Transverse colon (tissue), 4 donors: Measurements from ENCODE around the gene LSAMP. TPM values are rescaled to one million over a fixed set of nuclear protein-coding genes. Genes with fewer than 3 reads are reported as not detected.

Source experiments
- DNase-seq: peaks from one replicate; pipeline ENCODE4 v3.0.0-alpha.2; 2019
- H3K27ac ChIP-seq, 4 donors: fragments of 200-600 bp; sonication (generic); 2 replicates each; pipeline ENCODE4 v1.5.1; 2016 to 2018; ENCODE audit warnings: inconsistent platforms in 4 of 4
- H3K27me3 ChIP-seq: fragments of 200-600 bp; sonication (generic); 2 replicates; pipeline ENCODE4 v1.5.1; 2017; ENCODE audit warnings: inconsistent platforms
- H3K36me3 ChIP-seq, 4 donors: fragments of 200-600 bp; sonication (generic); 2 replicates each; pipeline ENCODE4 v1.5.1; 2017 to 2019; ENCODE audit warnings: inconsistent platforms in 4 of 4
- H3K4me1 ChIP-seq, 4 donors: fragments of 200-600 bp; sonication (generic); 2 replicates each; pipeline ENCODE4 v1.5.1; 2017 to 2020; ENCODE audit warnings: inconsistent platforms in 4 of 4
- H3K4me3 ChIP-seq, 4 donors: fragments of 200-600 bp; sonication (generic); 1 replicate in 1 of 4; 2 replicates in 3 of 4; pipeline versions ENCODE4 v1.5.1 to v1.6.1; 2017 to 2019; ENCODE audit warnings: inconsistent platforms in 4 of 4
- H3K9me3 ChIP-seq, 2 donors: fragments of 200-600 bp; sonication (generic); 2 replicates each; pipeline ENCODE4 v1.5.1; 2017 to 2019; ENCODE audit warnings: inconsistent platforms in 2 of 2
- EP300 ChIP-seq: sonication (generic); formaldehyde crosslinking; IDR thresholded peaks from one replicate; pipeline ENCODE4 v1.6.1; 2017; ENCODE audit warnings: antibody characterized with exemption, low read depth
- POLR2A ChIP-seq: fragments of 450-650 bp; IDR thresholded peaks from one replicate; pipeline ENCODE4 v1.6.1; 2016; ENCODE audit warnings: antibody characterized with exemption, mild to moderate bottlenecking, moderate library complexity
- POLR2AphosphoS5 ChIP-seq, 3 donors: sonication (generic); formaldehyde crosslinking; IDR thresholded peaks; one replicate each; pipeline ENCODE4 v1.6.1; 2016; ENCODE audit warnings: antibody characterized with exemption in 3 of 3
- WGBS, 2 donors: methylation state at CpG; one replicate each; pipeline ENCODE4 v1.1.5; 2018; ENCODE audit warnings: low coverage in 1 of 2; 5-methylcytosine and 5-hydroxymethylcytosine counted together
- in situ Hi-C, 4 donors: fragments of 200-750 bp; cut with MboI; loops; one replicate each; pipeline versions ENCODE4 v1.15.0 to v1.15.1; 2017; ENCODE audit warnings: low sequenced_read_pairs in 3 of 4, low pct_ligation_motif_present in 1 of 4, low pct_unique_long_range_greater_than_20kb in 1 of 4
- intact Hi-C: fragments of 100-400 bp; cut with DNase I; formaldehyde crosslinking; loops from one replicate; pipeline ENCODE4 v1.15.1; 2023; ENCODE audit warnings: low total_unique reads
- total RNA-seq, 4 donors: library from RNA; depleted of rRNA; stranded (reverse); fragments of >200 nt; gene quantifications; one replicate each; pipeline ENCODE4 v1.1.0, GENCODE V29; 2016
- TF ChIP-seq, protein P1 (sequence below), 5 experiments: fragments of 200-600 bp in 3 of 5; fragments of 450-650 bp in 2 of 5; sonication (generic) in 3 of 5; IDR thresholded peaks; 1 replicate in 2 of 5; 2 replicates in 3 of 5; pipeline ENCODE4 v1.5.1; 2016 to 2017; ENCODE audit warnings: antibody characterized with exemption in 5 of 5, inconsistent platforms in 3 of 5, mild to moderate bottlenecking in 2 of 5, moderate library complexity in 1 of 5

LSAMP gene
- total RNA-seq, 4 donors from 2014 or later = 3.4 to 8.2 (median 5.4) TPM

DNA sequence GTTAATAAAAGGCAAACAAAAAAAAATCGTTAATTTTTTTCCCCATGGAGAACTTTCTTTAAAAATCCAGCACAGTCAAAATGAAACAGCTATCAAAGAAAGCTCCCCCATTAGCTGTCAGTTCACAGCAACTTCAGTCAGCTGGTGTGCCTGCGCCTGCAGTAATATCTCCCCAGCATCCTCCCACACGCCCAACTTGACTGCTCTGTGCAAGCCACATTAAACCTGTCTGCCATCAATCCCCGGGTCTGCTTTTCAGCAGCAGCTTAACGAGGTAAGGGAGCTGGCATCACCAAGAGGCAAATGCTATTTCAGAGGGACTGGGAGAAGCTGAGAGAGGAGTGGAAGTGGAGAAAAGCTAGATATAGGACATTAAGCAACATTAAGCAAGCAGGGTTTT is 484.5 kb downstream of the LSAMP start:
- Histone ChIP-seq H3K4me1 (no peaks in the 10 kb centered on the region), H3K4me3 (no peak overlapping the region), H3K9me3 (no peaks in the 10 kb centered on the region), H3K36me3 (no peaks in the 10 kb centered on the region), H3K27me3 (no peaks in the 10 kb centered on the region), H3K27ac (no peak overlapping the region)
- in situ Hi-C loops (no loop called here), intact Hi-C loops (no loop called here)
- no peak for DNase-seq
- TF ChIP-seq EP300 = no peak
- no peak for TF ChIP-seq POLR2AphosphoS5 (IDR thresholded peaks at IDR 0.05)
- TF ChIP-seq, protein P1, sequence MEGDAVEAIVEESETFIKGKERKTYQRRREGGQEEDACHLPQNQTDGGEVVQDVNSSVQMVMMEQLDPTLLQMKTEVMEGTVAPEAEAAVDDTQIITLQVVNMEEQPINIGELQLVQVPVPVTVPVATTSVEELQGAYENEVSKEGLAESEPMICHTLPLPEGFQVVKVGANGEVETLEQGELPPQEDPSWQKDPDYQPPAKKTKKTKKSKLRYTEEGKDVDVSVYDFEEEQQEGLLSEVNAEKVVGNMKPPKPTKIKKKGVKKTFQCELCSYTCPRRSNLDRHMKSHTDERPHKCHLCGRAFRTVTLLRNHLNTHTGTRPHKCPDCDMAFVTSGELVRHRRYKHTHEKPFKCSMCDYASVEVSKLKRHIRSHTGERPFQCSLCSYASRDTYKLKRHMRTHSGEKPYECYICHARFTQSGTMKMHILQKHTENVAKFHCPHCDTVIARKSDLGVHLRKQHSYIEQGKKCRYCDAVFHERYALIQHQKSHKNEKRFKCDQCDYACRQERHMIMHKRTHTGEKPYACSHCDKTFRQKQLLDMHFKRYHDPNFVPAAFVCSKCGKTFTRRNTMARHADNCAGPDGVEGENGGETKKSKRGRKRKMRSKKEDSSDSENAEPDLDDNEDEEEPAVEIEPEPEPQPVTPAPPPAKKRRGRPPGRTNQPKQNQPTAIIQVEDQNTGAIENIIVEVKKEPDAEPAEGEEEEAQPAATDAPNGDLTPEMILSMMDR (IDR thresholded peaks at IDR 0.05) = no peak
- no peak for TF ChIP-seq POLR2A
- 53 to 58% methylated on average over 5 of the region's 5 CpGs for WGBS, 2 donors

DNA sequence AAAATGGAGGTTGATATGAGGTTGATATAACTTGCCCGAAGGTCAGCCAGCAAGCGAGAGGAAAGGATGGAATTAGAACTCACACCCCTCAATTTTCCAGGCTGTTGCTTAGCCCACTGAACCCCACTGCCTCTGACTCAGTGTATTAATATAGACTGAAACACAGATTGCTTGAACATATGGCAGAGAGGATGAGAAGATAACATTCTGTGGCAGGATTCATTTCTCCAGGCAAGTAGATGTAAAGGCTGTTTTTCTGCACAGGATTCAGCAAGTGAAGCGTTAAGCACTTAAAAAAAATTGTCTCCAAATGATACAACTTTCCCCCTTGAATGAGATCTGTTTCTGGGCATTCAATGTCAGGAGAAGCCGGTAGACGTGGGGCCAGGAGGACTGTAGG is 486.8 kb downstream of the LSAMP start:
- no peaks in the 10 kb centered on the region for H3K36me3 ChIP-seq
- no peaks in the 10 kb centered on the region for H3K9me3 ChIP-seq
- 87 to 97% methylated on average over 3 to 5 of the region's 5 CpGs for WGBS, 2 donors
- no peak for DNase-seq
- TF ChIP-seq POLR2AphosphoS5 (IDR thresholded peaks at IDR 0.05) (no peak), EP300 (no peak), POLR2A (no peak)
- TF ChIP-seq, protein P1 (IDR thresholded peaks at IDR 0.05) = no peak
- H3K27me3 ChIP-seq = no peaks in the 10 kb centered on the region
- H3K27ac ChIP-seq = no peak overlapping the region
- in situ Hi-C loops = no loop called here
- H3K4me1 ChIP-seq = no peaks in the 10 kb centered on the region
- no peak overlapping the region for H3K4me3 ChIP-seq
- intact Hi-C loops = no loop called here

DNA sequence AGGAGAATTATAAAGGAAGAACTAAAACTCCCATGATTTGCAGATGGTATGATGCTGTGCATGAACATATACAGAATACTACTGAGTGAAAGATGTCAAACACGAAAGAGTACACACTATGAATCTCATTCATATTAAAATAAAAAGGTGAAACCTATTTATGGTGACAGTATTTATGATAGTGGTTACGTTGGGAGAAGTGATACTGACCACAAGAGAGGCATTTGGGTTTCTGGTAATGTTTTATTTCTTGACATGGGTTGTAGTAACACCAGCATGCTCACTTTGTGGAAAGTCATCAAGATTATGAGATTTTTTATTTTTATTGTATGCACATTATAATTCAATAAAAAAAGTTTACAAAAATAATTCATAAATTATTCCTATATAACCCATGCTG is 498.0 kb downstream of the LSAMP start:
- H3K4me1 ChIP-seq = no peaks in the 10 kb centered on the region
- TF ChIP-seq POLR2AphosphoS5 (IDR thresholded peaks at IDR 0.05) = no peak
- no peak overlapping the region for H3K27ac ChIP-seq
- intact Hi-C loops = no loop called here
- no peaks in the 10 kb centered on the region for H3K9me3 ChIP-seq
- H3K4me3 ChIP-seq = no peak overlapping the region
- 34 to 39% methylated on average over 2 of the region's 2 CpGs for WGBS, 2 donors
- no peak for DNase-seq
- no peaks in the 10 kb centered on the region for H3K27me3 ChIP-seq
- in situ Hi-C loops = no loop called here
- no peaks in the 10 kb centered on the region for H3K36me3 ChIP-seq

DNA sequence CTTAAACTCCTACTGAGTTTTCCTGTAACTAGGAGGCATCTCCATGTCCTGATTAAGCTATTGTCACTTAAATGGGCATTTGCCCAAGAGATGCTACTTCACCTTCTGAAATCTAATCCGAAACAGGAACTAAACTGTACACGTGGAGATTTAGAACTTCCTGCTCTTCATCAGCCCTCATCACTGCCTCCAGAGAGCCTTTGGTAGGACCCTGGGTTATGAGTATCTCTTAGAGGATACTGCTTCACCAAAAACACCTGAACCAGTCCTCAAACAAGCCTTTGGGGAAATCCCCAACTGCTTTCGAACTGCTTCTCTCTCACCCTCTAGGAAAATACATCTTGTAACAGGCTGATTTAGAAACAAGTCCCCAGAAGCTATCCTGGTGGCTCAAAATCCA is 501.7 kb downstream of the LSAMP start:
- 65% methylated on average over 3 of the region's 3 CpGs; no CpG with 5 or more reads in 1 of the 2 donors for WGBS, 2 donors

DNA sequence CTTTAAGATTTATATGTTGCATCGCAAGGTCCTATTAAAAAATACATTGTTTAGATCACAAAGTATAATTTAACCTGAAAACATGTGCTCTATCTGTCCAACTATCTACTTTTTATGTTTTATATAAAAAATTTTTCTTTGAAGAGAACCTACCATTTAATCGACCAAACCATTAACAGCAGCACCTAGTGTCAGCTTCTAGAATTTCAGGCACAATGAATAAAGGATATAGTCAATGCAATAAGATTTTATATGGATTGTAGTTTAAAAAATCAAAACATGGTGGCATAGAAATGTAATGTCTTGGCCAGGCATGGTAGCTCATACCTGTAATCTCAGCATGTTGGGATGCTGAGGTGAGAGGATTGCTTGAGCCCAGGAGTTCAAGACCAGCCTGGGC is 508.2 kb downstream of the LSAMP start:
- Histone ChIP-seq H3K27me3 (no peaks in the 10 kb centered on the region), H3K4me3 (no peak overlapping the region), H3K36me3 (no peaks in the 10 kb centered on the region), H3K4me1 (no peaks in the 10 kb centered on the region), H3K9me3 (no peaks in the 10 kb centered on the region), H3K27ac (no peak overlapping the region)
- in situ Hi-C loops (no loop called here), intact Hi-C loops (no loop called here)
- no peak for DNase-seq
- TF ChIP-seq POLR2AphosphoS5 (IDR thresholded peaks at IDR 0.05) (no peak), EP300 (no peak), POLR2A (no peak)
- TF ChIP-seq, protein P1 (IDR thresholded peaks at IDR 0.05) = no peak
- WGBS, 2 donors = 78 to 82% methylated on average over 2 of the region's 2 CpGs

More for the DNA sequence above, 501.7 kb downstream of the LSAMP start:
- Histone ChIP-seq H3K36me3 (no peaks in the 10 kb centered on the region), H3K4me1 (no peaks in the 10 kb centered on the region), H3K9me3 (no peaks in the 10 kb centered on the region), H3K27me3 (no peaks in the 10 kb centered on the region), H3K4me3 (no peak overlapping the region), H3K27ac (no peak overlapping the region)
- in situ Hi-C loops (no loop called here), intact Hi-C loops (no loop called here)
- DNase-seq = no peak
- TF ChIP-seq, protein P1 (IDR thresholded peaks at IDR 0.05) = no peak
